ENCODE results near the gene ZNF45.
"Not testable (repeated sequence)": the region's sequence is repeated elsewhere in the genome, so short reads cannot be mapped to it uniquely, and the experiment has no call there.

The ZNF45 gene
- 48.9 to 64.3 (median 54.5) reads per million in 4 experiments for total RNA-seq

- peak; percentile 77 for DNase-seq
Measured at GRCh38 chr19:43934985-43935708, at the start of gene ZNF45. TSS of gene ZNF45 (minus strand) at chr19:43935282. CDS start at chr19:43922185, 13,097 bp downstream.

GRCh38 chr19:43984687-43985000 is 49.6 kb upstream of the ZNF45 start:
- no peak for DNase-seq

- DNase-seq, result peak; percentile 47
Measured at GRCh38 chr19:43983912-43984686, 49.0 kb upstream of the ZNF45 start, which contains the start of gene ZNF155. TSS of gene ZNF155 (plus strand) at chr19:43984188. CDS start at chr19:43988544, 4,356 bp downstream.

GRCh38 chr19:43983544-43983911 is 48.4 kb upstream of the ZNF45 start:
- DNase-seq, result no peak

- no peak for DNase-seq
Measured at GRCh38 chr19:43976732-43977131, 41.6 kb upstream of the ZNF45 start.

GRCh38 chr19:43966079-43966694 is 31.1 kb upstream of the ZNF45 start:
- no peak for DNase-seq

GRCh38 chr19:43960411-43960810 is 25.3 kb upstream of the ZNF45 start:
- DNase-seq, result no peak

GRCh38 chr19:43957891-43958290 is 22.8 kb upstream of the ZNF45 start:
- no peak for DNase-seq

GRCh38 chr19:43956827-43957226 is 21.7 kb upstream of the ZNF45 start:
- no peak for DNase-seq

GRCh38 chr19:43950834-43951645 is 16.0 kb upstream of the ZNF45 start, which contains the start of gene ZNF221:
TSS of gene ZNF221 (plus strand) at chr19:43951228. CDS start at chr19:43962727, 11,499 bp downstream.
- peak; percentile 37 for DNase-seq

GRCh38 chr19:43949803-43950202 is 14.7 kb upstream of the ZNF45 start:
- not testable (repeated sequence) for DNase-seq

GRCh38 chr19:43947412-43947811 is 12.3 kb upstream of the ZNF45 start:
- DNase-seq, result not testable (repeated sequence)

- no peak for DNase-seq
Measured at GRCh38 chr19:43941209-43941608, 6.1 kb upstream of the ZNF45 start.

- no peak for DNase-seq
Measured at GRCh38 chr19:43940719-43941118, 5.6 kb upstream of the ZNF45 start.

GRCh38 chr19:43939557-43940260 is 4.6 kb upstream of the ZNF45 start:
- DNase-seq, result no peak

GRCh38 chr19:43936188-43936587 is 1.1 kb upstream of the ZNF45 start:
- no peak for DNase-seq

GRCh38 chr19:43934055-43934984 is 762 bp downstream of the ZNF45 start:
- DNase-seq, result no peak

- DNase-seq, result no peak
Measured at GRCh38 chr19:43928820-43929219, 6.3 kb downstream of the ZNF45 start.

GRCh38 chr19:43923875-43924274 is 11.2 kb downstream of the ZNF45 start:
- no peak for DNase-seq

GRCh38 chr19:43914051-43914450 is 21.0 kb downstream of the ZNF45 start:
- DNase-seq, result no peak

- DNase-seq, result no peak
Measured at GRCh38 chr19:43913383-43913782, 21.7 kb downstream of the ZNF45 start.

Data from effector CD8-positive, alpha-beta T cell (primary cell).